ENCODE results near the gene DERL3. TPM values are rescaled to one million over a fixed set of nuclear protein-coding genes. Genes with fewer than 3 reads are reported as not detected.

The DERL3 gene
- total RNA-seq, 1 donor from 2014 or later: 5.8 TPM

DNA sequence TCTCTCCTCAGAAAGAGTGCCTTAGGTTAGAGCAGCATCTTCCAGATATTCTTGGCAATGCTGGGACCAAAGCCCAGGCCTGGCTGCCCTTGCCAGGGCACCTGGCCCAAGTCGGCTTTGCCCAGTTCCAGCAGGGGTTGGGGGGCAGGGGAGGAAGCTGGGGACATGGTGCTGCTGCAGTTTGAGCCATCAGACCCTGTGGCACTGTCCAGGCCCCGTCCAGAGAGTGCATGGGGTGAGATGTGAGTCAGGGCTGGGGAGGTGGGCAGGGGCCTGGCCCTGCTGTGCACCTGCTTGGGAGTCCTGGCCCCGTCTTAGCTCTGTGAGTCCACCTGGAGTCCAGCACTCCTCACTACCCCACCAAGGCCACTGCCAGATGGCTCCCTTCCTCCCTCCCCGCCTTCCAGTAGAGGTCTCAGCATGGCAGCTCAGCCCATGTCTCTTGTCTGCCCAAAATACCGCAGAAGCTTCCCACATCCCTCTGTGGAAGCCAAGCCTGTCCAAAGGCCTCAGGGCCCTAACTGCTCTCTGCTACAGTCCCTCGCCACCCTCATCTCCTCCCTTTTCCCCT, 16.6 kb downstream of the DERL3 start:
- TF ChIP-seq, protein P1, sequence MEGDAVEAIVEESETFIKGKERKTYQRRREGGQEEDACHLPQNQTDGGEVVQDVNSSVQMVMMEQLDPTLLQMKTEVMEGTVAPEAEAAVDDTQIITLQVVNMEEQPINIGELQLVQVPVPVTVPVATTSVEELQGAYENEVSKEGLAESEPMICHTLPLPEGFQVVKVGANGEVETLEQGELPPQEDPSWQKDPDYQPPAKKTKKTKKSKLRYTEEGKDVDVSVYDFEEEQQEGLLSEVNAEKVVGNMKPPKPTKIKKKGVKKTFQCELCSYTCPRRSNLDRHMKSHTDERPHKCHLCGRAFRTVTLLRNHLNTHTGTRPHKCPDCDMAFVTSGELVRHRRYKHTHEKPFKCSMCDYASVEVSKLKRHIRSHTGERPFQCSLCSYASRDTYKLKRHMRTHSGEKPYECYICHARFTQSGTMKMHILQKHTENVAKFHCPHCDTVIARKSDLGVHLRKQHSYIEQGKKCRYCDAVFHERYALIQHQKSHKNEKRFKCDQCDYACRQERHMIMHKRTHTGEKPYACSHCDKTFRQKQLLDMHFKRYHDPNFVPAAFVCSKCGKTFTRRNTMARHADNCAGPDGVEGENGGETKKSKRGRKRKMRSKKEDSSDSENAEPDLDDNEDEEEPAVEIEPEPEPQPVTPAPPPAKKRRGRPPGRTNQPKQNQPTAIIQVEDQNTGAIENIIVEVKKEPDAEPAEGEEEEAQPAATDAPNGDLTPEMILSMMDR (IDR thresholded peaks at IDR 0.05): no peak
- H3K27me3 ChIP-seq (ENCODE audit: low read depth): no peaks in the 10 kb centered on the region
- peaks cover 100% of the 10 kb centered on the region for H3K36me3 ChIP-seq
- H3K9me3 ChIP-seq: no peaks in the 10 kb centered on the region
- ATAC-seq (no peak), DNase-seq (peak; percentile 26)
- no peak overlapping the region for H3K27ac ChIP-seq
- intact Hi-C loops (cut with DNase I): no loop called here
- no peaks in the 10 kb centered on the region for H3K4me1 ChIP-seq
- no peak overlapping the region for H3K4me3 ChIP-seq

DNA sequence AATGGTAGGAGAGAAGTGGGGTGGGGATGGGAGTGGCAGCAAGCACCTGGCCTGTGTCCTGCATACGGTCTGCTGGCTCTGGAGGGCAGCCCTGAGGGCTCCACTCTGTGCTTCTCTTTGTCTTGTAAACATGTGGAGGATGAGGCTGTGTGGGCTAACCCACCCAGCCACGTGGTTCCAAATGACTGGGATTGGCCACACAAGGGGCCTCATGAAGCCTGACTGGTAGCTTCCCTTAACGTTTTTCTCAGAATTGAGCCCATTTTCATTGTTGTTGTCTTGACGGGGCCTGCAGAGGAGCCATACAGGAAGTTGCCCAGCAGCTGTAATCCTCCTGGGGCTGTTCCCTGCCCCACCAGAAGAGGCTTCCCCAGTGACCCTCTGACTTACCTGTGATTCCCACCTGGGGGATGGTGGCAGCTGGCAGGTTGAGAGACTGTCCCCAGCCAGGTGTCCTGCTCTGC, 18.0 kb downstream of the DERL3 start:
- H3K36me3 ChIP-seq: peaks cover 100% of the 10 kb centered on the region
- H3K27me3 ChIP-seq (ENCODE audit: low read depth): no peaks in the 10 kb centered on the region
- intact Hi-C loops (cut with DNase I): no loop called here
- no peak overlapping the region for H3K4me3 ChIP-seq
- ATAC-seq: no peak
- no peaks in the 10 kb centered on the region for H3K9me3 ChIP-seq
- H3K27ac ChIP-seq: no peak overlapping the region
- TF ChIP-seq, protein P1 (IDR thresholded peaks at IDR 0.05): no peak
- no peaks in the 10 kb centered on the region for H3K4me1 ChIP-seq
- peak; percentile 26 for DNase-seq

DNA sequence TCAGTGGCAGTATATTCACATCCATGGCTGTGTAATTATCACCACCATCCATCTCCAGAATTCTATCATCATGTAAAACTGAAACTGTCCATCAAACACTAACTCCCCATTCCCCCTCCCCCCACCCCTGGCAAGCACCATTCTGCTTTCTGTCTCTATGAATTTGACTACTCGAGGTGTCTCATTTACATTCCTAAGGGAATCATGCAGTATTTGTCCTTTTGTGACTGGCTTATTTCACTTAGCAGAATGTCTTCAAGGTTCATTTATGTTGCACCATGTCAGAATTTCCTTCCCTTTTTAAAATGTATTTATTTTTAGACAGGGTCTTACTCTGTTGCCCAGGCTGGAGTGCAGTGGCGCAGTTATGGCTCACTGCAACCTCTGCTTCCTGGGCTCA, 20.3 kb downstream of the DERL3 start:
- no peaks in the 10 kb centered on the region for H3K9me3 ChIP-seq
- no peaks in the 10 kb centered on the region for H3K4me1 ChIP-seq
- no peaks in the 10 kb centered on the region for H3K27me3 ChIP-seq (ENCODE audit: low read depth)
- ATAC-seq (no peak), DNase-seq (no peak)
- H3K36me3 ChIP-seq: peaks cover 92% of the 10 kb centered on the region
- TF ChIP-seq, protein P1 (IDR thresholded peaks at IDR 0.05): no peak
- no peak overlapping the region for H3K27ac ChIP-seq
- intact Hi-C loops (cut with DNase I): no loop called here
- H3K4me3 ChIP-seq: no peak overlapping the region

DNA sequence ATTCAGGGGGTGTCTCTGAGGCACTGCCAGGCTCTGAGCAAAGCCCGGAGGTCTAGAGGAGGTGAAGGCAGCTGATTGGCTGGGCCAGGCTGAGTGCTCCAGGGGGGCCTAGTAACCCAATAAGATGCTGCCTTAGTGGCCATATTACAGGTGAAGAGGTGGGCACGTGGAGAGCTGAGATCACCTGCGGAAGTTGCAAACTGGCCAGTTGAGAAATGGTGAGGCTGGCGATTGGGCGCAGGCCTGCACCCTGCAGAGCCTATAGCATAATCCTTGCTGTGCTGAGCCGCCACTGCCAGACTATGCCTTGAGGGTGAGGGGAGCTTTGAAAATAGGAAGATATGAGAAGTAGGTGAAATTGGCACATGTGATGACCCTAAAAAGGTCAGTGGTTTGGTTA, 21.7 kb downstream of the DERL3 start:
- TF ChIP-seq, protein P1 (IDR thresholded peaks at IDR 0.05): no peak
- Histone ChIP-seq H3K36me3 (peaks cover 91% of the 10 kb centered on the region), H3K4me1 (no peaks in the 10 kb centered on the region), H3K4me3 (no peak overlapping the region), H3K9me3 (no peaks in the 10 kb centered on the region), H3K27me3 (ENCODE audit: low read depth) (no peaks in the 10 kb centered on the region), H3K27ac (no peak overlapping the region)
- intact Hi-C loops (cut with DNase I): no loop called here
- peak; percentile 16 for DNase-seq
- ATAC-seq: peak in 1 of 2 donors; percentile 9

DNA sequence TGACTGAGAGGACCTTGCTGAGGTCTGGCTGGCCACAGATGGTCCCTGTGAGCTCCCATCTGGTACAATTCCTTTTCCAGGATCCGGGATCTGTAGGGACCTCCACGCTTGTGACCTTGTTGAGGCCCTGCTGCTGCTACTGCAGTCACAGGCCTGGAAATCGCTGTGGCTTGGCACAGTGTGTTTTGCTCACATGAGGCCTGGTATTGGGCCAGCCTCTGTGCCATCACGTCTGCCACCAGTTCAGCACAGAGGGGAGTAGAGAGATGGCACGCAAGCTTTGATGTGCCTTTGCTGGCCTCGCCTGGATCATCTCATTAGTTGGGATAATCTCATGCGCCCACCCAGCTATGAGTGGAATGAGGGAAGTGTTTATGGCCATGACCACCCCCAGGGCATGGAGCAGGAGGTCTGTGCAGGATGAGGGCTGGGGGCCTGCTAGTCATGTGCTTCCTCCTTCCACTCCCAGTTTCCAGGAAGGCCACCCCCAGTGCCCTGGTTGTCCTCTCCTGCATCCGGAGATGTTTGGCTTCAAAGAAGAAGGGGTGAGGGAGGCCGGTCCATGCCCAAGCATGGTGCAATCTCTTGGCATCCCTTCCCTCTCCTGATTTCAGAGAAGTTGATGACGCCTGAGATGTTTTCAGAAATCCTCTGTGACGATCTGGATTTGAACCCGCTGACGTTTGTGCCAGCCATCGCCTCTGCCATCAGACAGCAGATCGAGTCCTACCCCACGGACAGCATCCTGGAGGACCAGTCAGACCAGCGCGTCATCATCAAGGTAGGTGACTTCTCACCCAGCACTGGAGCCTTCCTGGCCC, 22.4 kb downstream of the DERL3 start:
- peak in 1 of 2 donors; percentile 30 for ATAC-seq
- no peak overlapping the region for H3K4me3 ChIP-seq
- intact Hi-C loops (cut with DNase I): no loop called here
- H3K4me1 ChIP-seq: no peaks in the 10 kb centered on the region
- no peak overlapping the region for H3K27ac ChIP-seq
- TF ChIP-seq, protein P1 (IDR thresholded peaks at IDR 0.05): no peak
- peaks cover 91% of the 10 kb centered on the region for H3K36me3 ChIP-seq
- DNase-seq: peak; percentile 14
- no peaks in the 10 kb centered on the region for H3K27me3 ChIP-seq (ENCODE audit: low read depth)
- H3K9me3 ChIP-seq: no peaks in the 10 kb centered on the region

All from lower lobe of right lung (tissue), 2 donors.